GM21737 (cell line): ENCODE results near the gene VTA1.
A peak's percentile ranks its signal among the peaks of the same experiment; 100 is the strongest.
"Not testable (repeated sequence)": the region's sequence is repeated elsewhere in the genome, so short reads cannot be mapped to it uniquely, and the experiment has no call there.

Experiments
- ATAC-seq: cut with Tn5 transposase; IDR thresholded peaks from one replicate; pipeline ENCODE4 v1.9.1; 2021; ENCODE audit warnings: mild to moderate bottlenecking, moderate library complexity; ENCODE audit not compliant: unreplicated experiment

The VTA1 gene

GRCh38 chr6:142223938-142224337 is 76.9 kb downstream of the VTA1 start:
- ATAC-seq, result no peak

GRCh38 chr6:142225115-142225514 is 78.1 kb downstream of the VTA1 start:
- ATAC-seq, result no peak

- no peak for ATAC-seq
These were observed 78.5 kb downstream of the VTA1 start for GRCh38 chr6:142225552-142225951.

GRCh38 chr6:142226731-142227130 is 79.7 kb downstream of the VTA1 start:
- ATAC-seq, result no peak

- ATAC-seq, result not testable (repeated sequence)
These were observed 82.6 kb downstream of the VTA1 start for GRCh38 chr6:142229518-142230270.

GRCh38 chr6:142232206-142233044 is 85.4 kb downstream of the VTA1 start:
- ATAC-seq, result not testable (repeated sequence)

- ATAC-seq, result no peak
These were observed 87.1 kb downstream of the VTA1 start for GRCh38 chr6:142233945-142234682.

- no peak for ATAC-seq
These were observed 88.2 kb downstream of the VTA1 start for GRCh38 chr6:142235272-142235671.

GRCh38 chr6:142235791-142236190 is 88.7 kb downstream of the VTA1 start:
- no peak for ATAC-seq

GRCh38 chr6:142236691-142237090 is 89.6 kb downstream of the VTA1 start:
- ATAC-seq, result no peak

GRCh38 chr6:142238881-142239280 is 91.8 kb downstream of the VTA1 start:
- no peak for ATAC-seq

GRCh38 chr6:142240179-142240578 is 93.1 kb downstream of the VTA1 start:
- no peak for ATAC-seq

- no peak for ATAC-seq
These were observed 94.0 kb downstream of the VTA1 start for GRCh38 chr6:142241061-142241460.

- ATAC-seq, result no peak
These were observed 95.2 kb downstream of the VTA1 start for GRCh38 chr6:142242269-142242668.

GRCh38 chr6:142246960-142247359 is 99.9 kb downstream of the VTA1 start:
- peak; percentile 55 for ATAC-seq

- ATAC-seq, result no peak
These were observed 102.2 kb downstream of the VTA1 start for GRCh38 chr6:142249266-142249665.

- ATAC-seq, result no peak
These were observed 104.9 kb downstream of the VTA1 start for GRCh38 chr6:142251930-142252445.

GRCh38 chr6:142254513-142254912 is 107.5 kb downstream of the VTA1 start:
- ATAC-seq, result no peak

GRCh38 chr6:142255785-142256184 is 108.7 kb downstream of the VTA1 start:
- no peak for ATAC-seq

GRCh38 chr6:142258305-142258704 is 111.2 kb downstream of the VTA1 start:
- ATAC-seq, result no peak

- no peak for ATAC-seq
These were observed 111.7 kb downstream of the VTA1 start for GRCh38 chr6:142258757-142259156.
